HUDEP-2 (cell line): ENCODE measurements around the gene COL19A1.
"Not testable (repeated sequence)": the region's sequence is repeated elsewhere in the genome, so short reads cannot be mapped to it uniquely, and the experiment has no call there.

Experiments
- DNase-seq, 76 experiments: peaks; one replicate each; lab custom pipeline; 2025; ENCODE audit not compliant: unreplicated experiment in 76 of 76; lab: John Stamatoyannopoulos, UW

The COL19A1 gene

GRCh38 chr6:69894578-69895347 is 28.4 kb downstream of the COL19A1 start:
- no peak for DNase-seq

- no peak for DNase-seq
Measured at GRCh38 chr6:69895396-69895795, 29.0 kb downstream of the COL19A1 start.

- no peak for DNase-seq
Measured at GRCh38 chr6:69900869-69901268, 34.5 kb downstream of the COL19A1 start.

- DNase-seq, result no peak
Measured at GRCh38 chr6:69901361-69901760, 35.0 kb downstream of the COL19A1 start.

GRCh38 chr6:69907981-69908498 is 41.7 kb downstream of the COL19A1 start:
- no peak for DNase-seq

- no peak for DNase-seq
Measured at GRCh38 chr6:69913361-69913760, 47.0 kb downstream of the COL19A1 start.

- no peak for DNase-seq
Measured at GRCh38 chr6:69914015-69914485, 47.7 kb downstream of the COL19A1 start.

- DNase-seq, result no peak
Measured at GRCh38 chr6:69915346-69915745, 49.0 kb downstream of the COL19A1 start.

- no peak for DNase-seq
Measured at GRCh38 chr6:69917834-69918233, 51.5 kb downstream of the COL19A1 start.

- no peak for DNase-seq
Measured at GRCh38 chr6:69918813-69919475, 52.6 kb downstream of the COL19A1 start.

- not testable (repeated sequence) for DNase-seq
Measured at GRCh38 chr6:69921066-69921465, 54.7 kb downstream of the COL19A1 start.

GRCh38 chr6:69921611-69922010 is 55.3 kb downstream of the COL19A1 start:
- DNase-seq, result not testable (repeated sequence)

- no peak for DNase-seq
Measured at GRCh38 chr6:69926745-69927144, 60.4 kb downstream of the COL19A1 start.

- no peak for DNase-seq
Measured at GRCh38 chr6:69933239-69933638, 66.9 kb downstream of the COL19A1 start.

- no peak for DNase-seq
Measured at GRCh38 chr6:69935079-69935478, 68.7 kb downstream of the COL19A1 start.

- no peak for DNase-seq
Measured at GRCh38 chr6:69936674-69937363, 70.5 kb downstream of the COL19A1 start.

- DNase-seq, result no peak
Measured at GRCh38 chr6:69937402-69938136, 71.2 kb downstream of the COL19A1 start.

- DNase-seq, result no peak
Measured at GRCh38 chr6:69942485-69942884, 76.1 kb downstream of the COL19A1 start.

- DNase-seq, result no peak
Measured at GRCh38 chr6:69945192-69945591, 78.8 kb downstream of the COL19A1 start.

GRCh38 chr6:69948479-69949114 is 82.2 kb downstream of the COL19A1 start:
- no peak for DNase-seq
